Measurements from ENCODE around the gene IL4R. TPM values are rescaled to one million over a fixed set of nuclear protein-coding genes. Genes with fewer than 3 reads are reported as not detected.
"Not testable (repeated sequence)": the region's sequence is repeated elsewhere in the genome, so short reads cannot be mapped to it uniquely, and the experiment has no call there.

The IL4R gene
- total RNA-seq: 85.8 TPM
- long read RNA-seq, partial matches to known transcripts: 4 of 41 reads
- long read RNA-seq, other reads (novel, unspliced or antisense): 34 of 41 reads

DNA sequence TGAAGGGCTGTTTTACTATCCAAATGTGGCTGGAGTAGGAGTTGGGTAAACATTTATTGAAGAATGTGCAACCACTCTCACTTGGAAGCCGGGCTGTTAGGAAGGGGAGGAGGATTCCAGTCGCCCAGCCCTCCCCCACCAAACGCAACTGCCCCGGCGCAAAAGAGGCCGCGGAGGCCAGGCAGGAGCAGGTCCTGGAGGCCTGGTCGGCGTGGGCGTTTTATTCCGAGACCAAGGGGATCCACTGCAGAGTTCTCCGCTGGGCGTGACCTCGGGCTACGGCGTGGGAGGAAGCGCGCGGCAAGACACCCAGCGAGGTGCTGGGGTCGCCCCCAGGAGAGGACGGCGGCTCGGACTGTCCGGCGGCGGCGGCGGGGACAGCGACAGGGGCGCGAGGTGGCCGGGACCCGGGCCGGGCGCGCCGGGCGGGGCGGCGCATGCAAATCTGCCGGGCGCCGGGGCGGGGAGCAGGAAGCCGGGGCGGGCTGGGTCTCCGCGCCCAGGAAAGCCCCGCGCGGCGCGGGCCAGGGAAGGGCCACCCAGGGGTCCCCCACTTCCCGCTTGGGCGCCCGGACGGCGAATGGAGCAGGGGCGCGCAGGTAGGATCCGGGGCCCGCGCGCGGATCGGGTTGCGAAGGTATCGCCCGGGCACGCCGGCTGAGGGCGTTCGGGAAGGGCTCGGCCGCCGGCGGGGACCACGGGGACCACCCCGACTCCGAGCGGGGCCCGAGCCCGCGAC is at the start of gene IL4R:
Gene IL4R, plus strand, starts transcription at position 553 of the 739 bp plus-strand sequence. CDS start 26,230 bp downstream, outside the sequence.
- peak; percentile 94 for DNase-seq (ENCODE audit: low spot score)

DNA sequence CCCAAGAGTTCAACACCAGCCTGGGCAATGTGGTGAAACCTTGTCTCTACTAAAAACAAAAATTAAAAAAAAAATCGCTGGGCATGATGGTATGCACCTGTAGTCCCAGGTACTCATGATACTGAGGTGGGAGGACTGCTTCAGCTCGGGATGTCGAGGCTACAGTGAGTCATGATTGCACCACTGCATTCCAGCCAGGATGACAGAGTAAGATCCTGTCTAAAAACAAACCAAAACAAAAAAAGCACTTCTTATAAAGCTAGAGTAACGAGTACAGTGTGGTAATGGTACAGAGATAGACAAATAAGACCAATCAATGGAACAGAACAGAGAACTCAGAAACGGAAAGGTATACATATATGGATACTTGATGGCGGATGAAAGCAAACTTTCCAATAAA is 49.6 kb upstream of the IL4R start:
- DNase-seq (ENCODE audit: low spot score): no peak

DNA sequence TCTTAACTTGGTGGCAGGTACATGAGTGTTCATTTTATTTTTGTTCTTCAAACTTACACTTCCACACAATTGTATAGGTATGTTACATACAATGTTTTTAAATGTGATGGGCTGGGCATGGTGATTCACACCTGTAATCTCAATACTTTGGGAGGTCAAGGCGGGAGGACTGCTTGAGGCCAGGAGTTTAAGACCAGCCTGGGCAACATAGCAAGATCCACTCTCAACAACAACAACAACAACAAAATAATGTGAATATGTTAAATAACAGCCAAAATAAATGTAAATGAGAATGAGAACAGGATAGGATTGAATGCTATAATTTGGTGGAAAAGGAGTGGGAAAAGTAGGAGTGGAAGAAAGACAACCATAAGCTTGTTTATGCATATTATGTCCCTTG is 47.8 kb upstream of the IL4R start:
- DNase-seq (ENCODE audit: low spot score): no peak

DNA sequence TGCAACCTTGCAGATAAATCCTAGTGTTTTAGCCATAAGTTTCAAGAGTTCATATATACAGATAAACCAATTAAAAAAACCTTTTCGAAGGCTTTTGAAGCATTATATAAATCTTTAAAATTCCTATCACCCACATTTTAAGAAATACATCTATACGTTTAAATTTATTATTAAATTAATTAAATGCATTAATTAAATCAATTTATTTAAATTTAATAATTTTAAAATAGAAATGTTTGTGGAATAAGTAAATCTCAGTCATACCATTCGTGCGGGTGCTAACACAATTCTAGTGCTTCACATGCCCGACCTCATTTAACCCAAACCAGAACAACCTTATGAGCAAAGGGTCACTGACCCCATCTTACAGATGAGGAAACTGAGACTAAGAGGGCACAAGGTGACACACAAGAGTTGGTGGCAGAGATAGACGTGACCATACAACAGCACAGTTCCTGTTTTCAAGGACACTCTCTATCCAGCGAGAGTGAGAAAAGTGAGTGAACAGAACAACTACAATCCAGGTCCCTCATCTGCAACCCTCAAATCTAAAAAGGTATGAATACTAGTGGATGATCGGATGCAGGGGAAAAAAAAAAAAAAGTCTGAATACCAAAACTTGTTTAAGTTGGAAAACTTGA is 46.6 kb upstream of the IL4R start:
- no peak for DNase-seq (ENCODE audit: low spot score)

DNA sequence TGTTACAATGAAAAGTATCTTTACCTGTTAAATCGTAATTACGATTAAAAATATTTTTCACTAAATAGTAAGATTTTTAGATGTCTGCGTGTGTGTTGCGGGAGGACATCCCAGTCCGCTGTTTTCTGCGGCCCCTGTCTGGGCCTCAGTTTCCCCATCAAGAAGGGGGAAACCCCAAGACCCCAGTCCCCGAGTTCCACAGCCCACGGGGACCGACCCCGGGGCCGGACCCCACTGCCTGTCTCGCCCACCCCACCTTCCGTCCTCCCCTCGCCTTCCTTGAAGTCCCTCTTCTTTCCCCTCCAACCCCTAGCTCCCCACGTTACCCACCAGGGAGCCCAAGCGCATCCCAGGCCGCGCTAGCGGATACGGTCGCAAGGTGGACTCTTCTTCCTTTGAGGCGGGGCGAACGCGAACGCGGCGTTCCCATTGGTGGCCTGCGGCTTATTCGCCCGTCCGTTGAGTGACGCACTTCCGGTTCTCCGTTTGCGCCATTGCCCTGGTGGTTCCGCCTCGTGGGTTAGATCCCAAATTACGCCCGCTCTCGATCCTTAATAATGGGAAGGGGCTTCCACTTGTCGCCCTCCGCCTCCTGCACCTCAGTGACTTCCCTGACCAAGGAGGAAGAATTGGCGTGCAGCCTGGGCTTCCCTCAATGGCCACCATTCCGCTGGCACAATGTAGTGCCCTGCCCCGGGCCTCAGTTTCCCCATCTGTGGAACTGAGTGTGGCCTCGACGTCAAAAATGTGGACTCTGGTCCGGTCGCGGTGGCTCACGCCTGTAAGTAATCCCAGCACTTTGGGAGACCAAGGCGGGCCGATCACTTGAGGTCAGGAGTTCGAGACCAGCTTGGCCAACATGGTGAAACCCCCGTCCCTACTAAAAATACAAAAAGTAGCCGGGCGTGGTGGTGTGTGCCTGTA is 45.1 kb upstream of the IL4R start, which contains the start of gene NSMCE1:
Gene NSMCE1, minus strand, starts transcription at position 397 of the 924 bp plus-strand sequence. CDS start 11,202 bp downstream, outside the sequence.
- DNase-seq (ENCODE audit: low spot score): peak; percentile 100

DNA sequence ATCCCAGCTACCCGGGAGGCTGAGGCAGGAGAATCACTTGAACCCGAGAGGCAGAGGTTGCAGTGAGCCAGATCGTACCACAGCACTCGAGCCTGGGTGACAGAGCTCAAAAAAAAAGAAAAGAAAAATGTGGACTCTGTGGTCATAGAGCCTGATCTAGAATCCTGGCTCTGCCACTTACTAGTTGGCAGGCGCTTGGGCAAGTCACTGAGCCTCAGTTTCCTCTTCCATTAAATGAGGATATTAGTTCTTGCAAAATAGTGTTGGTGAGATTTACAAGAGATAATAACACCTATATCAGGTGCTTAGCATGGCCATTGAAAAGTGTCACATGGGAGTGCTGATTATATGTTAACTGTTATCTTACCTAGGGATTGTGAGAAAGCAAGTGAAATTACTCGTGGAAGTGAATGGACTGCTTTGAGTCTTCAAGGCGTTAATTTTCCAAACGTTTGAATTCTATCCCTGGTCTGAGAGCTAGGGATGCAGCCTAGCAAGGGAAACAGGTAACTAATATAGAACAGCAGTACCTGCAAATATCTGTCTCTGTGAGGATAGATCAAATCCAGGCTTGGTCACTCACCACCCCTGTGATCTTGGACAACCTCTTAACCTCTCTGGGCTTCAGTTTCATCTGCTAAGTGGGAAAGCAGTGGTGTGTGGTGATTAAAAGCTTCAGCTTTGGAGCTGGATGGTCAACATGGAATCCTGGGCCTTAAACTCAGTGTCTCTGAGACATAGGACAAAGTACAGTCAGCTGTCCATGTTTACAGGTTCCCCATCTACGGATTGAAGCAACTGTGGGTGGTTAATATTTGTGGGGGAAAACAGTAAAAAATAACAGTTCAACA is 44.2 kb upstream of the IL4R start:
- DNase-seq (ENCODE audit: low spot score): no peak

DNA sequence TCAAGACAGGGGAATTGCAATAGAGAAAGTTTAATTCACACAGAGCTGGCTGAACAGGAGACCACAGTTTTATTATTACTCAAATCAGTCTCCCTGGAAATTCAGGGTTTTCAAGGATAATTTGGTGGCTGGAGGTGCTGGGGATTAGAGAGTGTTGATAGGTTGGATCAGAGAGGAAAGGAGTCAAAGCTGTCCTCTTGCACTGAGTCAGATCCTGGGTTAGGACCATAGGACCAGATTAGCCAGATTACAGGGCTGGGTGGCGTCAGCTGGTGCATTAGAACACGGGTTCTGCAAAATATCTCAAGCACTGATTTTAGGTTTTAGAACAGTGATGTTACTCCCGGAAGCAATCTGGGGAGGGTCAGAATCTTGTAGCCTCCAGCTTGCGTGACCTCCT is 43.4 kb upstream of the IL4R start:
- no peak for DNase-seq (ENCODE audit: low spot score)

DNA sequence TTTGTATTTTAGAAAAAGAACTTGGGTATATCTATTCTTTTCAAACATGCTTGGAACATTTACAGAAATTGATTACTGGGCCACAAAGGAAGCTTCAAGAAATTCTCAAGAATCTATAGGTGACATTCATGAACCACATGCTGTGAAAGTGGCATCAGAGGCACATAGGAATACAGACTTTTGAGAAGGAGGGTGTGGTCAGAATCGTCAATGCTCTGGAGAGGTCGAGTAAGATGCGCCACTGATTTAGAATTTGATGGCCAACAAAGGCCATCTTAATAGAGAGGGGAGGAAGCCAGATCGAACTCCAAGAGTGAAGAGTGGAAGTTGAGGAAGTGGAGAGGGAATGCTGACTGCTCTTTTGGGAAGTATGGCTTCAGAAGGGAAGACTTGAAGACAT is 41.7 kb upstream of the IL4R start:
- no peak for DNase-seq (ENCODE audit: low spot score)

DNA sequence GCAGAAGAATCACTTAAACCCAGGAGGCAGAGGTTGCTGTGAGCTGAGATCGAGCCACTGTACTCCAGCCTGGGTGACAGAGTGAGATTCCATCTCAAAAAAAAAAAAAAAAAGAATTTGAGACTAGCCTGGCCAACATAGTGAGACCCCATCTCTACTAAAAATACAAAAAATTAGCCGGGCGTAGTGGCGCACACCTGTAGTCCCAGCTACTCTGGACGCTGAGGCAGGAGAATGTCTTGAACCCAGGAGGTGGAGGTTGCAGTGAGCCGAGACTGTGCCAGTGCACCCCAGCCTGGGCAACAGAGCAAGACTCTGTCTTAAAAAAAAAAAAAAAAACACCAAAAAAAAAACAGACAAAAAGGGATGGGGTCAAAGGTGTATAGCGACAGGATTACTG is 41.1 kb upstream of the IL4R start:
- not testable (repeated sequence) for DNase-seq (ENCODE audit: low spot score)

DNA sequence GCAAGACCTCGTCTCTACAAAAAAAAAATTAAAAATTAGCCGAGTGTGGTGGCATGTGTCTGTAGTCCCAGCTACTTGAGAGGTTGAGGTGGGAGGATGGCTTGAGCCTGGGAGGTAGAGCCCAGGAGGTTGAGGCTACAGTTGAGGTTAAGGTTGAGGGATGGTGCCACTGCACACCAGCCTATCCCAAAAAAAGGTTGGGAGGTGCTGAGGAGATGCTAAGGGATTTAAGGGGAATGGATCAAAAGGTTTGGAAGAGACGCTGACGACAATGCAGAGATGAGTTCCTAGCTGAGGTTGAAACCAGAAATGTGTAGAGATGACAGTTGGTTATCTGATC is 40.5 kb upstream of the IL4R start:
- DNase-seq (ENCODE audit: low spot score): no peak

DNA sequence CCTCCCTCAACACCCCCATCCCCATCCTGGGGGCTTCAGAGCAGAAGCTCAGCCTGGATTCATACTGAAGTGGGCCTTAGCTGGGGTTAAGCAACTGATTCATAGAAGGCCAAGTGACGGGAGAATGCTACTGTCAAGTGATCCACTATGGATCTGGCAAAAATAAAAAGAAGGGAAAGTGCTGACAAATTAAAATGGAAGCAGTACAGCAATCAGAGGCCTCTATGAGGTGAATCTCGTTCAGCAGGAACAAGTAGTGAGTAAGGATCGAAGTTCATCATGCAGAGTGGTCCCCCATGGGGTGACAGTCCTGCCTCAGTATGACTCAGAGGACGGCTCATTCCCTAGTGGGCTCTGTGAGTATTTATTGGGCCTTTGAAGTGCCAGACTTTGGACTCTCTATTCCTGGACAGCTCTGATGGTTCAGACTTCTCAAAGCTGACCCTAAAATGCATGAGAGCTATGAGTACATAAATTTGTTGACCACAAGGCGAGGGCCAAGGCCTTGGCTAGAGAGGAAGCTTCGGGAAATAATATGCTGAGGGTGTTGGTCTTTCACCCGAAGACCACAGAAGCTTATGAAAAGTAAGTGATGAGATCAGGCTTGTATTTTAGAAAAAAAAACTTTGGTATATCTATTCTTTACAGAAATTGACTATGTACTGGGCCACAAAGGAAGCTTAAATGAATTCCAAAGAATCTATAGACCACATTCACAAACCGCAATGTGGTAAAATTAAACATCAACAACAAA is 39.9 kb upstream of the IL4R start:
- no peak for DNase-seq (ENCODE audit: low spot score)

DNA sequence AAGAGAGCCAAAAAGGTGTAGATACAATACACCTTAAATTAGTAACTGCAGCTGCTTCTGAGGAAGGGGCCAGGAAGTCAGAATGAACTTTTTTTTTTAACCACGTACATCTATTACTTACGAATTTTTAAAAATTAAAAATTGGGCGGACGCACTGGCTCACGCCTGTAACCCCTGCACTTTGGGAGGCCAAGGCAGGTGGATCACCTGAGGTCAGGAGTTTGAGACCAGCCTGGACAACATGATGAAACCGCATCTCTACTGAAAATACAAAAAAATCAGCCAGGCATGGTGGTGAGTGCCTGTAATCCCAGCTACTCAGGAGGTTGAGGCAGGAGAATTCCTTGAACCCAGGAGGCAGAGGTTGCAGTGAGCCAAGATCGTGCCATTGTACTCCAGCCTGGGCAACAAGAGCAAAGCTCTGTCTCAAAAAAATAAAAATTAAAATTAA is 39.3 kb upstream of the IL4R start:
- not testable (repeated sequence) for DNase-seq (ENCODE audit: low spot score)

DNA sequence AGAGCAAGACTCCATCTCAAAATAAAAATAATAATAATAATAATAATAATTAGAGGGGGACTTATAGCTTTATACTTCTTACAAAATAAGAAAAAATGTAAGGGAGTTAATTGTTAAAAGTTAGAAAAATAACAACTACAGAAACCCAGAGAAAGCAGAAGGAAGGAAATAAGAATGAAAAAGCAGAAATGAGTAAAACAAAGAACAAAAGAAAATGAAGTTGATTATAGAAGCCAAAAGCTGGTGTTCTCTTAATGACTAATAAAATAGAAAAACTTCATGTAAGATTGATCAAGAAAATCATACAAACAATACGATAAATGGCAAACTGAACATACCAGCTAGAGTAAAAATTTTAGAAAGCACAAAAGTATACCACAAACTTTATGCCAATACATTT is 38.4 kb upstream of the IL4R start:
- DNase-seq (ENCODE audit: low spot score): no peak

DNA sequence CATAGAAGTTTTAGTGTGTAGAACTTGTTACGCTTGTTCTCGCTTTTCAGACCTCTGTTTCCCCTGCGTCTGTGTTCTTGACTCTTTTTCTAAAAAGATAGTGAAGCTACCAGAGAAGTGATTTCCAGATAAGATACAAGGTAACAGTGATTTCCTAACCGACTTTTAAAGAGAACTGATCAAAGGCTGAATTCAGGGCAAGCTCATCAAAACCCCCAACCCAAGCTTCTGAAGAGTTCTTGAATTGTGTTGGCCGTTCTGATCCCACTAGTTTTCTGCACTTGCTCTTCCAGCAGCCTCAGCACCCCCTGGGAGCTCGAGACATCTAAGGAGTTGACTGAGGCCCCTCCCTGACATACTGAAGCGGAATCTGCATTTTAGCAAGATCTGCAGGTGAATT is 32.5 kb upstream of the IL4R start:
- no peak for DNase-seq (ENCODE audit: low spot score)

DNA sequence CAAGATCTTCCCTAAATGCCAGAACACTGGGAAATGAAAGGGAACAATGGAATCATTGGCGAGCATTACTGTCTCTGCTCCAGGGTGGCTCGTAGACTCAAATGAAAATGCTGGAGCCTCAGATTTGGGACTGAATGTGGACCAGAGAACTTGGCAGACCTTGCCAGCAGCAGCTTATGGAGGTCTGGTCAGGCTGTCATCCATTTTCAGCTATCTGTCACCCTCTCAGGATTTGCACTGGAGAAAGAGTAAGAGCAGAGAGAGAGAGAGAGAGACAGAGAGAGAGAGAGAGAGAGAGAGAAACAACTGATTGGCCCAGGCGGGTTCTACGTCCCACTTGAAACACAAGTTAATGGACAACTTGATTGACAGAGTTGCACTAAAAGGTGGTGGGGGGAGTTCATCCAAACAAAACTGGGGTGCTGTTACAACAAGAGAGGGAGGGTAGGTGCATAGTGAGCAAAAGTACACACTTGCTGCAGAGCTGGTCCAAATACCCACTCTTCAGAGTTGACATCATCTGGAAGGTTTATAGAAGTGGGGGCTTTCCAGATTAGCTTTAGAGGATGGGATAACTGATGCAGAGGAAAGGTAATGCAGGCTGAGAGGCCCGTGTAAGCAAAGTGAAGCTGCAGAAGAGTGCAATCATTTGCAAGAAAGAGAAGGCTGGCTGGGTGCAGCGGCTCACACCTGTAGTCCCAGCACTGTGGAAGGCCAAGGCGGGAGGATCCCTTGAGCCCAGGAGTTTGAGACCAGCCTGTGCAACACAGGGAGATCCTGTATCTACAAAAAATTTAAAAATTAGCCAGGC is 28.7 kb upstream of the IL4R start:
- DNase-seq (ENCODE audit: low spot score): no peak

DNA sequence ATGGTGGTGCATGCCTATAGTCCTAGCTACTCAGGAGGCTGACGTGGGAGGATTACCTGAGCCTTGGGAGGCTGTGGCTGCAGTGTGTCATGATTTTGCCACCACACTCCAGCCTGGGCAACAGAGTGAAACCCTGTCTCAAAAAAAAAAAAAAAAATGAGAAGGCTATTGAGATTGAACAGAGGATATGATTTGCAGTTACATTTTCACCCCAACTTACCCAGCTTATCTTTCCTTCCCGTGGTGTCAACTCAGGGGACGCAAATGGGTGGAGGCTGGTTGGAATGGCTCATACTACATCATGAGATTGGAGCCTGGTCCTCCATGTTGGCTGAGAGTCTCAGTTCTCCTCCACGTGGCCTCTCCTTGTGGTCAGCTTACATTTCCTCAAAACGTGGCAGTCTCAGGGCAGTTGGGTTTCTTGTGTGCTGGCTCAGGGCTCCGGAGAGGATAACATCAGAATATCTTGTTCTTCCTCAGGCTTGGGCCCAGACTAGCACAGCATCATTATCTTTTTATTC is 28.0 kb upstream of the IL4R start:
- DNase-seq (ENCODE audit: low spot score): no peak

DNA sequence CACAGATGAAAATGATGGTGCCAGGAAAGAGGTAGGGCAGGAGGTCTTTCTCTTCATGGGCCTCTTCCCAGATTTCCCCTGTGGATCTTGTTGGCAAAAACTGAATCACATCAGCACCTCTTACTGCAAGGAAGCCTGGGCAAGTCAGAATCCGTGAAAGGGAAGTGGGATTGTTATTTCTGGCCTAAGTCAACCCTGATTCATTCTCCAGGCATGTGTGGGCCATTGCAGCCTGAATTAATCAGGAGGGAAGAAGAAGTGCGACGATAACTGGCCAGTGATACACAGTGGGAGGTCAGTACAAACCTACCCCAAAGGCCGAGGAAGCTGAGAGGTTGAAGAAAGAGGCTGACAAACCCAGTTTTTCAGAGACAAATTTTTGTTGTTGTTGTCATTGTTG is 27.3 kb upstream of the IL4R start:
- DNase-seq (ENCODE audit: low spot score): no peak

DNA sequence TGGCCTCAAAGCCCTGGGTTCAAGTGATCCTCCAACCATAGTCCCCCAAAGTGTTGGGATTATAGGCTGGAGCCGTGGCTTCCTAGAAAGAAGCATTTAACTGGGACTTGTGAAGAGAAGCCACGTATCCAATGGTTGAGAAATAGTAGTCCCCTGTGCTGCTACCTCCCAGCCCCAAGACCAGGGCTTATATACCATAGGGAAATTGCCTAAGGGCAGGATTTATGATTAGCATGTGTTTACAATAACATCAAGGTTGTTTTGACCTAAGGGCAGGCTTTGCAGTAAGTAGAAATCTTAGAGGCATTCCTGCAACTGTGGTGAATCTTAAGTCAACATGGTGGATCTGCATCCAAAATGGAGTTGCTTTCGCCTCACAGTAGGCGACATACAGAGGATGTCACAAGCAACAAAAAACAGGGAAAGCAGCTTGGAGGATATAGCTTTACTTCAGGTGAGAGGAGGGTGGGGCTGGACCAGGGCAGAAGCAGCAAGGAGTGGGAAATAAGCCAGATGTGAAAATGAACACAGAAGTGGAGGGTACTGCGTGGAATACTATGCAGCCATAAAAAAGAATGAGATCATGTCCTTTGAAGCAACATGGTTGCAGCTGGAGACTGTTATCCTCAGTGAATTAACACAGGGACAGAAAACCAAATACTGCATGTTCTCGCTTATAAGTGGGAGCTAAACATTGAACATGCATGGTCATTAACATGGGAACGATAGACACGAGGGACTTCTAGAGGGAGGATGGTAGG is 26.5 kb upstream of the IL4R start:
- DNase-seq (ENCODE audit: low spot score): no peak

Data from mesenteric fat pad (tissue), 1 donor.